Activated CD8-positive, alpha-beta memory T cell treated with anti-CD3 and anti-CD28 coated beads for 48 hours (primary cell): ENCODE data around the gene NR2F1-AS1.

ENCODE experiments used
- DNase-seq, 3 experiments: peaks; one replicate each; pipeline ENCODE4 v3.0.0-alpha.2; 2020; ENCODE audit warnings: low read depth in 2 of 3, low spot score in 2 of 3

Gene NR2F1-AS1

GRCh38 chr5:93580927-93581445 is at the start of gene NR2F1-AS1:
NR2F1-AS1 (minus strand) TSS chr5:93581219.
- DNase-seq, result no peak

GRCh38 chr5:93626801-93627200 is 45.8 kb upstream of the NR2F1-AS1 start:
- no peak for DNase-seq

- DNase-seq, result no peak
These were observed 42.1 kb upstream of the NR2F1-AS1 start for GRCh38 chr5:93623153-93623552.

GRCh38 chr5:93622240-93622885 is 41.3 kb upstream of the NR2F1-AS1 start:
- no peak for DNase-seq

- DNase-seq, result no peak
These were observed 40.3 kb upstream of the NR2F1-AS1 start for GRCh38 chr5:93621327-93621798.

- DNase-seq, result no peak
These were observed 39.7 kb upstream of the NR2F1-AS1 start for GRCh38 chr5:93620487-93621326.

- no peak for DNase-seq
These were observed 35.6 kb upstream of the NR2F1-AS1 start for GRCh38 chr5:93616538-93617174.

GRCh38 chr5:93612855-93613243 is 31.8 kb upstream of the NR2F1-AS1 start:
- DNase-seq, result no peak

GRCh38 chr5:93611976-93612854 is 31.2 kb upstream of the NR2F1-AS1 start:
- no peak for DNase-seq

- DNase-seq, result no peak
These were observed 30.4 kb upstream of the NR2F1-AS1 start for GRCh38 chr5:93611273-93611975.

- no peak for DNase-seq
These were observed 29.7 kb upstream of the NR2F1-AS1 start for GRCh38 chr5:93610581-93611272.

- no peak for DNase-seq
These were observed 28.7 kb upstream of the NR2F1-AS1 start for GRCh38 chr5:93609762-93610161.

- no peak for DNase-seq
These were observed 27.8 kb upstream of the NR2F1-AS1 start for GRCh38 chr5:93608855-93609254.

- DNase-seq, result no peak
These were observed 26.6 kb upstream of the NR2F1-AS1 start for GRCh38 chr5:93607367-93608258.

- no peak for DNase-seq
These were observed 25.3 kb upstream of the NR2F1-AS1 start for GRCh38 chr5:93606382-93606752.

GRCh38 chr5:93604644-93605515 is 23.9 kb upstream of the NR2F1-AS1 start:
- no peak for DNase-seq

GRCh38 chr5:93603793-93604643 is 23.0 kb upstream of the NR2F1-AS1 start:
- no peak for DNase-seq
